Progenitor cell of endocrine pancreas (in vitro differentiated cells): ENCODE results near the gene SEC24A. TPM values are rescaled to one million over a fixed set of nuclear protein-coding genes. Genes with fewer than 3 reads are reported as not detected.
A peak's percentile ranks its signal among the peaks of the same experiment; 100 is the strongest.
"Not testable (repeated sequence)": the region's sequence is repeated elsewhere in the genome, so short reads cannot be mapped to it uniquely, and the experiment has no call there.

ENCODE experiments used
- DNase-seq: peaks from one replicate; pipeline ENCODE4 v3.0.0; 2021; ENCODE audit warnings: low spot score; ENCODE audit not compliant: unreplicated experiment
- H3K27ac Mint-ChIP-seq: 2 replicates; pipeline ENCODE4 v1.8.0; 2021; ENCODE audit warnings: mild to moderate bottlenecking, moderate library complexity, mixed read lengths
- H3K27me3 Mint-ChIP-seq: 2 replicates; pipeline ENCODE4 v1.8.0; 2021; ENCODE audit warnings: mixed read lengths
- H3K36me3 Mint-ChIP-seq: 2 replicates; pipeline ENCODE4 v1.8.0; 2022; ENCODE audit warnings: mixed read lengths; ENCODE audit not compliant: insufficient read depth
- H3K4me1 Mint-ChIP-seq: 2 replicates; pipeline ENCODE4 v1.8.0; 2021; ENCODE audit warnings: low read depth, mixed read lengths
- H3K4me3 Mint-ChIP-seq: 2 replicates; pipeline ENCODE4 v1.8.0; 2021; ENCODE audit warnings: low read depth, mild to moderate bottlenecking, moderate library complexity, mixed read lengths
- H3K9me3 Mint-ChIP-seq: 2 replicates; pipeline ENCODE4 v1.8.0; 2021; ENCODE audit warnings: low read depth, mixed read lengths
- CTCF ChIP-seq: fragments of 200-600 bp; sonication (generic); IDR thresholded peaks from one replicate; pipeline ENCODE4 v1.5.0; 2021; ENCODE audit warnings: antibody characterized with exemption, mild to moderate bottlenecking; ENCODE audit not compliant: unreplicated experiment
- total RNA-seq: library from RNA; stranded (reverse); gene quantifications from 2 replicates; pipeline ENCODE4 v1.2.1, GENCODE V29; 2021

The SEC24A gene
- total RNA-seq, 1 donor from 2014 or later: 27.0 TPM

- Mint-ChIP-seq H3K9me3 (no peaks in the 10 kb centered on the region), H3K27ac (peak overlapping the region; percentile 98), H3K36me3 (peaks cover 3% of the 10 kb centered on the region), H3K4me3 (peak overlapping the region; percentile 98), H3K4me1 (peaks cover 17% of the 10 kb centered on the region), H3K27me3 (peaks cover 12% of the 10 kb centered on the region)
- TF ChIP-seq CTCF: no peak
- no peak for DNase-seq
Observed at GRCh38 chr5:134758176-134758503, 109.6 kb downstream of the SEC24A start.

- H3K4me3 Mint-ChIP-seq: peak within 1 kb of the TSS; percentile 98
- H3K4me1 Mint-ChIP-seq: peaks cover 17% of the 10 kb centered on the region
- peak; percentile 84 for DNase-seq
- H3K27me3 Mint-ChIP-seq: peaks cover 12% of the 10 kb centered on the region
- H3K9me3 Mint-ChIP-seq: no peaks in the 10 kb centered on the region
- peaks cover 3% of the 10 kb centered on the region for H3K36me3 Mint-ChIP-seq
- TF ChIP-seq CTCF: peak; percentile 82
- peak within 1 kb of the TSS; percentile 98 for H3K27ac Mint-ChIP-seq
Observed at GRCh38 chr5:134758504-134759341, 110.1 kb downstream of the SEC24A start, which contains the start of gene DDX46. TSS of gene DDX46 (plus strand) at chr5:134758779. CDS start at chr5:134758939, 160 bp downstream.

- H3K9me3 Mint-ChIP-seq, DNase-seq, H3K27ac Mint-ChIP-seq, H3K27me3 Mint-ChIP-seq, H3K4me3 Mint-ChIP-seq, H3K4me1 Mint-ChIP-seq: not testable (repeated sequence)
- peaks cover 18% of the 10 kb centered on the region for H3K36me3 Mint-ChIP-seq
Observed at GRCh38 chr5:134767528-134768291, 119.1 kb downstream of the SEC24A start.

GRCh38 chr5:134769206-134769605 lies 120.6 kb downstream of the SEC24A start:
- H3K36me3 Mint-ChIP-seq: peaks cover 22% of the 10 kb centered on the region
- H3K4me3 Mint-ChIP-seq: no peak overlapping the region
- DNase-seq: no peak
- no peak for TF ChIP-seq CTCF
- no peaks in the 10 kb centered on the region for H3K27me3 Mint-ChIP-seq
- H3K9me3 Mint-ChIP-seq: no peaks in the 10 kb centered on the region
- H3K4me1 Mint-ChIP-seq: no peaks in the 10 kb centered on the region
- no peak overlapping the region for H3K27ac Mint-ChIP-seq

- no peaks in the 10 kb centered on the region for H3K4me1 Mint-ChIP-seq
- no peak for DNase-seq
- H3K36me3 Mint-ChIP-seq: peaks cover 24% of the 10 kb centered on the region
- TF ChIP-seq CTCF: no peak
- no peak overlapping the region for H3K4me3 Mint-ChIP-seq
- no peaks in the 10 kb centered on the region for H3K9me3 Mint-ChIP-seq
- no peak overlapping the region for H3K27ac Mint-ChIP-seq
- no peaks in the 10 kb centered on the region for H3K27me3 Mint-ChIP-seq
Observed at GRCh38 chr5:134772461-134773125, 124.0 kb downstream of the SEC24A start.
